Mucosa of gallbladder (tissue), 1 donor: ENCODE results near the gene TRAPPC11. TPM values are rescaled to one million over a fixed set of nuclear protein-coding genes. Genes with fewer than 3 reads are reported as not detected.

Source experiments
- DNase-seq: peaks from one replicate; pipeline ENCODE4 v3.0.0-alpha.2; 2020; ENCODE audit warnings: low spot score
- total RNA-seq: library from RNA; stranded (reverse); gene quantifications from one replicate; pipeline ENCODE4 v1.2.1, GENCODE V29; 2021
- donor health status: DM: no; HTN: no; CAD: no.

TRAPPC11 gene
- total RNA-seq, 1 donor from 2014 or later, result 33.8 TPM

DNA sequence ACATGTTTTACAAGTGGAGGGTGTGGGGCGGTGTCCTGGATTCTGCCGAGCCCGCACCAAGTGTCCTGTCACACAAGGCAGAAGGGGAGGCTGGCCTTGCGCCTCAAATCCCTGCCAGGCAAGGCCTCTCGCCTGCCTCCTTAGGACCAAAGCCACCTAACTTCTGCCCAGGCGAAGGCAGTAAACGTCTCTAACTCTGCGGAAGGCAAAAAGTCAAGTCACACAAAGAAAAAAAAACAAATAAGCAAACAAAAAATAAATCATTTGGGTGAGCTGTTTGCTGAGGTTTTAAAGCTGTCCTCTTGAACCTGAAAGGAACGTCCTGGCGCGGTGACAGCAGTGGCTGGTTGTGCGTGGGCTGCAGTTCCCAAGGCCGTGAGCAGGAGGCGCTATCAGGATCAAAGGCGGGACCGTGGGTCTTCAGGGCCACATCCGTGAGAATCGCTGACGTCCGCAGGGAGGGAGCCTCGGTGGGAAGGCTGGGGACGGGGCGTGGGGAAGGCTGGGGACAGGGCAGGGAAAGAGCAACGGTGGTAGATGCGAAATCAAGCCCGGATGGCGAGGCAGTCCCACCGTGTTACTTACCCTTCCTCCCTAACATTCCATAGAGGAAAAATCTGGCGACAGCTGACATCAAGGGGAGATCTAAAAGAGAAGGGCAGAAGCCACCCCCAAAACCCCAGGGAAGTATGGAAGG lies 99.1 kb downstream of the TRAPPC11 start:
- DNase-seq, result no peak

DNA sequence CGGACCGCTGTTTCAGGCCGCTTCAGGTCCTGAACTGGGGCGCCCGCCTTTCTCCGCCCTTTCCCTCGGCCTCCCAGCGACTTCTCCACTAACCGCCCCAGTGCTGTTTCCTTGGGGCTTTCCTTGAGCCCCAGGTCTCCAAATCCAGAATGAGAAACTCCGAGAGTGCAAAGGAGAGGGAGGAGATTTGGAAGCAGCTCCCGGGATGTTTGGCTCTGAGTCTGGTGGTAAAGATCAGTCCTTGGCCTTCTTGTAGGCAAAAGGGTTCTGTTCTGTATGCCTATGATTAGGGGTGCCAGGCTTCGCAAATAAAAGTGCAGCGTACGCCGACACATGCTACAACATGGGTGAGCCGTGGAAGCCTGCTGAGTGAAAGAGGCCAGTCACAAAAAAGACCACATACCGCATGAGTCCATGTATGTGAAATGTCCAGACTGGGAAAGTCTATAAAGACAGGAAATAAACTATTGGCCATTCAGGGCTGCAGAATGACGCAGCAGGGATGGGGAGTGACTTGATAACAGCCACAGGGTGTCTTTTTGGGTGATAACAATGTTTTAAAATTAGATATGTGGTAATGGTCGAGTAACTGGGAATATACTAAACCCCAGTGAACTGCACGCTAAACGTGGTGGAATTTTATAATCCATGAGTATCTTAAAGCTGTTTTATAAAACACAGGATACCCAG lies 99.8 kb downstream of the TRAPPC11 start:
- no peak for DNase-seq

DNA sequence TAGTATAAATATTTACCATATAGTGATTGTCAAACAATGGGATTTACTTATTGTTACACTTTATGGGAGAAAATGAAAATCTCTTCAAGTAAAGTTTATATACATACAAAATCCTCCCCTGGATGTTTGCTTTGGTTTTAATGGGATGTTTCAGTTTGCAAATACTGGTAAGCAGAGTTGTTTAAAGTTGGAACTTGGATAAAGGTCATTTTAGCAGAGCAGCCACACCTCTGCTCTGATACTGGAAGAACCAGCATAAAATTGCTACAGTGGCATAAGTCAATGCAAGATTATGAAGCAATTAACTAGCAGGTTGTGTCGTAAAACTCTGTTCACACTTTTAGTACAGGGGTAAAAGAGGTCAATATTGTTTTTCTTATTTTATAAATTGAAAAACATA lies 101.2 kb downstream of the TRAPPC11 start:
- DNase-seq, result no peak

Other genes with a start within 250 kb of the TRAPPC11 start
- gene CDKN2AIP, start 214.7 kb upstream of the TRAPPC11 start, total RNA-seq, result 19.1 TPM
- 9.4 TPM for gene ING2, start 154.2 kb upstream of the TRAPPC11 start, total RNA-seq
- gene RWDD4, start 108 bp upstream of the TRAPPC11 start, total RNA-seq, result 16.5 TPM
- gene STOX2, start 246.0 kb downstream of the TRAPPC11 start, total RNA-seq, result 6.6 TPM